AG04450 (cell line): Measurements from ENCODE around the gene SRPRB. TPM values are rescaled to one million over a fixed set of nuclear protein-coding genes. Genes with fewer than 3 reads are reported as not detected.
A peak's percentile ranks its signal among the peaks of the same experiment; 100 is the strongest.

Experiments
- CTCF ChIA-PET: fragments of 300-600, 350-600 bp; formaldehyde crosslinking; extraction: SDS; loops from one replicate; lab custom pipeline; 2022; ENCODE audit warnings: antibody characterized with exemption, inconsistent platforms; lab: Charles Lee
- POLR2A ChIA-PET: fragments of 350-600 bp; formaldehyde crosslinking; extraction: SDS; loops from one replicate; lab custom pipeline; 2021; ENCODE audit warnings: antibody characterized with exemption, inconsistent platforms; lab: Yijun Ruan, JAX
- DNase-seq: peaks from one replicate; pipeline ENCODE4 v3.0.0-alpha.2; 2011; ENCODE audit warnings: low read depth, low spot score
- H3K27ac ChIP-seq: one replicate; pipeline ENCODE4 v1.5.1; 2012; ENCODE audit warnings: low read depth, low read length, control low read depth
- H3K27me3 ChIP-seq: one replicate; pipeline ENCODE4 v1.6.0; 2012; ENCODE audit warnings: low read length; ENCODE audit not compliant: control insufficient read depth, insufficient read depth
- H3K4me3 ChIP-seq: 2 replicates; pipeline ENCODE4 v1.5.1; 2011; ENCODE audit warnings: mild to moderate bottlenecking, low read depth, low read length, control low read depth
- H3K9me3 ChIP-seq: 2 replicates; pipeline ENCODE4 v1.5.1; 2012; ENCODE audit warnings: low read length; ENCODE audit not compliant: control insufficient read depth, insufficient read depth
- polyA plus RNA-seq: library from polyadenylated mRNA; depleted of rRNA; stranded (reverse); fragments of >200 nt; gene quantifications from 2 replicates; pipeline ENCODE4 v1.2.3, GENCODE V29; 2011
- TF ChIP-seq, protein P1 (sequence below): IDR thresholded peaks from 2 replicates; pipeline ENCODE4 v1.5.1; 2011; ENCODE audit warnings: low read depth, low read length, control low read depth, inconsistent platforms

Gene SRPRB
- polyA plus RNA-seq, 1 experiment = 61.6 TPM

DNA sequence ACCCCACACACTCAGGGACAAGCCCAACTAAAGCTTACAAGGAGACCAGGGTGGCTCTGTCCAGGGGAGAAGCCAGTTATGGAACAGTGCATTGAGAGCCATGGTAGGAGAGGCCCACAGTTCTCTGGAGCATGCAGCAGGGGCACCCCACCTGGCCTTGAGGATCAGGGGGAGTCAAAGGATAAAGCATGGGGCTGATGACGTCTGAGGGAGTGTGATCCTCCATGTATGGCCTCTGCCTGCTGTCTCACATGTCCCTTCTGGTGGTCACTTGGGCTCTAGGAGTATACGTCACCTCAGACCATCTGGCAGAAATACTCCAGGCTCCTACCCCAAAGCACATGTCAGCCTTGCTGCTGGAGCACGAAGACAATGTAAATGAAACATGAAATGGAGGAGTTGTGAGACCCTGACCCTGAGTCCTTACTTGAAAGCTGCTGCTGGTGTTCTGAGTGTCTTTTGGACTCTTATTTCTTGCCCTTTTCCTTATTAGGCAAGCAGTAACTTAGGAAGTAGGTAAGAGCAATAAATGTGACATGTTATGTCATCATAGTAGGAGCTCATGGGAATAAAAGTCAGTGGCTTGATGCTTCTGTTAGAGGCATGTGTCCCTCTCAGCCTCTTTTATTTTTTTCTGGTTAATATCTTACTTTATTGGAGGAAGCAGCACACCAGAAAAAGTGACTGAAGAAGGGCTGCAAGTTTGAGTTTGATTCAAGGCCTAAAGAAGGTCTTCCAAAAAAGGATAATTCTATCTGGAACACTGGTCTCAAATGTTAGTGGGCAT, 15.5 kb downstream of the SRPRB start:
- ChIA-PET POLR2A (no interaction called here), CTCF (interaction anchor here (1.0 to 2.3 kb wide), 3 partner anchors 15 to 391 kb away, joined by 3 to 12 read pairs (median 3); no protein-coding TSS in a partner anchor)
- Histone ChIP-seq H3K27me3 (no peaks in the 10 kb centered on the region), H3K9me3 (no peaks in the 10 kb centered on the region), H3K27ac (no peak overlapping the region), H3K4me3 (no peak overlapping the region)
- TF ChIP-seq, protein P1, sequence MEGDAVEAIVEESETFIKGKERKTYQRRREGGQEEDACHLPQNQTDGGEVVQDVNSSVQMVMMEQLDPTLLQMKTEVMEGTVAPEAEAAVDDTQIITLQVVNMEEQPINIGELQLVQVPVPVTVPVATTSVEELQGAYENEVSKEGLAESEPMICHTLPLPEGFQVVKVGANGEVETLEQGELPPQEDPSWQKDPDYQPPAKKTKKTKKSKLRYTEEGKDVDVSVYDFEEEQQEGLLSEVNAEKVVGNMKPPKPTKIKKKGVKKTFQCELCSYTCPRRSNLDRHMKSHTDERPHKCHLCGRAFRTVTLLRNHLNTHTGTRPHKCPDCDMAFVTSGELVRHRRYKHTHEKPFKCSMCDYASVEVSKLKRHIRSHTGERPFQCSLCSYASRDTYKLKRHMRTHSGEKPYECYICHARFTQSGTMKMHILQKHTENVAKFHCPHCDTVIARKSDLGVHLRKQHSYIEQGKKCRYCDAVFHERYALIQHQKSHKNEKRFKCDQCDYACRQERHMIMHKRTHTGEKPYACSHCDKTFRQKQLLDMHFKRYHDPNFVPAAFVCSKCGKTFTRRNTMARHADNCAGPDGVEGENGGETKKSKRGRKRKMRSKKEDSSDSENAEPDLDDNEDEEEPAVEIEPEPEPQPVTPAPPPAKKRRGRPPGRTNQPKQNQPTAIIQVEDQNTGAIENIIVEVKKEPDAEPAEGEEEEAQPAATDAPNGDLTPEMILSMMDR = no peak
- DNase-seq = no peak

- ChIA-PET POLR2A (no interaction called here), CTCF (interaction anchor here (0.6 to 2.3 kb wide), 5 partner anchors 9 to 390 kb away, joined by 3 to 12 read pairs (median 3); no protein-coding TSS in a partner anchor)
- no peaks in the 10 kb centered on the region for H3K9me3 ChIP-seq
- peak; percentile 33 for DNase-seq
- H3K27me3 ChIP-seq = no peaks in the 10 kb centered on the region
- TF ChIP-seq, protein P1 = peak; percentile 45
- H3K4me3 ChIP-seq = no peak overlapping the region
- H3K27ac ChIP-seq = no peak overlapping the region
Observed at GRCh38 chr3:133821767-133822638, 16.4 kb downstream of the SRPRB start.

GRCh38 chr3:133824961-133825485, 19.4 kb downstream of the SRPRB start:
- DNase-seq = no peak
- Histone ChIP-seq H3K27me3 (peaks cover 2% of the 10 kb centered on the region), H3K9me3 (no peaks in the 10 kb centered on the region), H3K27ac (no peak overlapping the region), H3K4me3 (no peak overlapping the region)
- ChIA-PET POLR2A (no interaction called here), CTCF (no interaction called here)
- TF ChIP-seq, protein P1 = no peak

- ChIA-PET POLR2A (no interaction called here), CTCF (no interaction called here)
- TF ChIP-seq, protein P1 = no peak
- H3K4me3 ChIP-seq = no peak overlapping the region
- no peaks in the 10 kb centered on the region for H3K9me3 ChIP-seq
- no peak for DNase-seq
- H3K27ac ChIP-seq = no peak overlapping the region
- H3K27me3 ChIP-seq = peaks cover 2% of the 10 kb centered on the region
Observed at GRCh38 chr3:133825969-133826727, 20.5 kb downstream of the SRPRB start.
